ENCODE data around the gene ACBD5. TPM values are rescaled to one million over a fixed set of nuclear protein-coding genes. Genes with fewer than 3 reads are reported as not detected.
A peak's percentile ranks its signal among the peaks of the same experiment; 100 is the strongest.

The ACBD5 gene
- total RNA-seq, 1 experiment from 2014 or later, result 17.6 TPM

GRCh38 chr10:27150261-27150660 is 90.3 kb downstream of the ACBD5 start:
- Histone ChIP-seq H3K36me3 (replicated peaks; ENCODE audit: control insufficient read depth, insufficient read depth, low read length) (peaks cover 14% of the 10 kb centered on the region), H3K4me3 (ENCODE audit: insufficient read depth, low read depth, low read length) (no peak overlapping the region), H3K27me3 (ENCODE audit: control insufficient read depth, insufficient read depth, low read length) (no peaks in the 10 kb centered on the region)
- DNase-seq, result no peak

- no peak for DNase-seq
- no peak overlapping the region for H3K4me3 ChIP-seq (ENCODE audit: insufficient read depth, low read depth, low read length)
- H3K27me3 ChIP-seq (ENCODE audit: control insufficient read depth, insufficient read depth, low read length), result no peaks in the 10 kb centered on the region
- H3K36me3 ChIP-seq (replicated peaks; ENCODE audit: control insufficient read depth, insufficient read depth, low read length), result peaks cover 22% of the 10 kb centered on the region
Observed at GRCh38 chr10:27147701-27148100, 92.9 kb downstream of the ACBD5 start.

- Histone ChIP-seq H3K27me3 (ENCODE audit: control insufficient read depth, insufficient read depth, low read length) (no peaks in the 10 kb centered on the region), H3K36me3 (replicated peaks; ENCODE audit: control insufficient read depth, insufficient read depth, low read length) (peaks cover 22% of the 10 kb centered on the region), H3K4me3 (ENCODE audit: insufficient read depth, low read depth, low read length) (no peak overlapping the region)
- DNase-seq, result peak; percentile 27
Observed at GRCh38 chr10:27145937-27146336, 94.7 kb downstream of the ACBD5 start.

Other genes starting within 250 kb of the ACBD5 start
- 2.2 and 5.3 TPM in 2 replicates for gene ANKRD26, start 140.3 kb downstream of the ACBD5 start, total RNA-seq (2014; rRNA removed; shearing (Covaris generic))
- 125 and 126 TPM in 2 replicates for gene YME1L1, start 86.4 kb downstream of the ACBD5 start, total RNA-seq (2014; rRNA removed; shearing (Covaris generic))
- gene MASTL, start 85.4 kb downstream of the ACBD5 start, total RNA-seq (2014; rRNA removed; shearing (Covaris generic)), result 53.4 and 73.2 TPM in 2 replicates